Measurements from ENCODE around the gene AIFM2.

AIFM2 gene

GRCh38 chr10:70066190-70066589 lies 66.4 kb downstream of the AIFM2 start:
- TF ChIP-seq, protein P1, sequence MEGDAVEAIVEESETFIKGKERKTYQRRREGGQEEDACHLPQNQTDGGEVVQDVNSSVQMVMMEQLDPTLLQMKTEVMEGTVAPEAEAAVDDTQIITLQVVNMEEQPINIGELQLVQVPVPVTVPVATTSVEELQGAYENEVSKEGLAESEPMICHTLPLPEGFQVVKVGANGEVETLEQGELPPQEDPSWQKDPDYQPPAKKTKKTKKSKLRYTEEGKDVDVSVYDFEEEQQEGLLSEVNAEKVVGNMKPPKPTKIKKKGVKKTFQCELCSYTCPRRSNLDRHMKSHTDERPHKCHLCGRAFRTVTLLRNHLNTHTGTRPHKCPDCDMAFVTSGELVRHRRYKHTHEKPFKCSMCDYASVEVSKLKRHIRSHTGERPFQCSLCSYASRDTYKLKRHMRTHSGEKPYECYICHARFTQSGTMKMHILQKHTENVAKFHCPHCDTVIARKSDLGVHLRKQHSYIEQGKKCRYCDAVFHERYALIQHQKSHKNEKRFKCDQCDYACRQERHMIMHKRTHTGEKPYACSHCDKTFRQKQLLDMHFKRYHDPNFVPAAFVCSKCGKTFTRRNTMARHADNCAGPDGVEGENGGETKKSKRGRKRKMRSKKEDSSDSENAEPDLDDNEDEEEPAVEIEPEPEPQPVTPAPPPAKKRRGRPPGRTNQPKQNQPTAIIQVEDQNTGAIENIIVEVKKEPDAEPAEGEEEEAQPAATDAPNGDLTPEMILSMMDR (IDR thresholded peaks at IDR 0.05; ENCODE audit: low read depth, low read length) = no peak
- no peak overlapping the region for H3K4me3 ChIP-seq (replicated peaks in 1 of 2; ENCODE audit: low read depth in 2 of 2, low read length in 2 of 2)
- DNase-seq (ENCODE audit: low read depth in 2 of 2) = no peak

- TF ChIP-seq, protein P1 (IDR thresholded peaks at IDR 0.05; ENCODE audit: low read depth, low read length) = no peak
- DNase-seq (ENCODE audit: low read depth in 2 of 2) = no peak
- no peak overlapping the region for H3K4me3 ChIP-seq (replicated peaks in 1 of 2; ENCODE audit: low read depth in 2 of 2, low read length in 2 of 2)
Observed at GRCh38 chr10:70064486-70064885, 68.1 kb downstream of the AIFM2 start.

DNA sequence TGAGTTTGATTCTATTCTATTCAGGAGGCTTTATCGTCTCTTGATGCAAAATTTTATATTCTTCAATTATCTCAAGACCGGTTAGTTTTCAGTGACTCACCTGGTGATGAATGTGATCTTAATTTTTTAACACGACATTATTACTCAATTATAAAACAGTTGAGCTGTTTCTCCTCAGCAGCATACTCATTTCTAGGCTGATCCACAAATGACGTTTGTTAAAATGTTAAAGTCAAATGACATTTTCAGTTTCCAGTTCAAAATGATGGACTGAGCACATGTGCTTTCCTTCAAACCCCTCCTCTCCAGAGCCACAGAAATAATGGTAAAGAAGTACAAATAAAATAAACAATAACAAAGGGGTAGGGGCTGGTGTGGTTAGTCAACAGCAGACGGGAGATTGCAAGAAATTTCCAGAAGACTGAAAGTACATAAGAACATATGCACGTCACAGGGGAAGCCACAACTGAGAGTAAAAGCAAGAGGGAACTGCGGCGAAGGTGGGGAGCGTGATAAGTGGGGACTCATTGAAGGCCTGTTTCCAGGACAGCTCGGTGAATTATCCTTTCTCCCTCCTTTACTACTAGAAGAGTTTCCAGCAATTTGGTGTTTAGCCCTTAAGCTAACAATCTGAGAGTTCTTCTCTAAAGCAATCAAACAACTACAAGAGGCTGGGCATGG lies 69.1 kb downstream of the AIFM2 start:
- no peak overlapping the region for H3K4me3 ChIP-seq (replicated peaks in 1 of 2; ENCODE audit: low read depth in 2 of 2, low read length in 2 of 2)
- TF ChIP-seq, protein P1 (IDR thresholded peaks at IDR 0.05; ENCODE audit: low read depth, low read length) = no peak
- no peak for DNase-seq (ENCODE audit: low read depth in 2 of 2)
